NCI-H1092 treated with DMSO at 0.1 percent for 48 hours (cell line): ENCODE results near the gene CAV2.
A peak's percentile ranks its signal among the peaks of the same experiment; 100 is the strongest.

Experiments used
- DNase-seq: peaks from one replicate; lab custom pipeline; 2025; lab: John Stamatoyannopoulos, UW

Gene CAV2

DNA sequence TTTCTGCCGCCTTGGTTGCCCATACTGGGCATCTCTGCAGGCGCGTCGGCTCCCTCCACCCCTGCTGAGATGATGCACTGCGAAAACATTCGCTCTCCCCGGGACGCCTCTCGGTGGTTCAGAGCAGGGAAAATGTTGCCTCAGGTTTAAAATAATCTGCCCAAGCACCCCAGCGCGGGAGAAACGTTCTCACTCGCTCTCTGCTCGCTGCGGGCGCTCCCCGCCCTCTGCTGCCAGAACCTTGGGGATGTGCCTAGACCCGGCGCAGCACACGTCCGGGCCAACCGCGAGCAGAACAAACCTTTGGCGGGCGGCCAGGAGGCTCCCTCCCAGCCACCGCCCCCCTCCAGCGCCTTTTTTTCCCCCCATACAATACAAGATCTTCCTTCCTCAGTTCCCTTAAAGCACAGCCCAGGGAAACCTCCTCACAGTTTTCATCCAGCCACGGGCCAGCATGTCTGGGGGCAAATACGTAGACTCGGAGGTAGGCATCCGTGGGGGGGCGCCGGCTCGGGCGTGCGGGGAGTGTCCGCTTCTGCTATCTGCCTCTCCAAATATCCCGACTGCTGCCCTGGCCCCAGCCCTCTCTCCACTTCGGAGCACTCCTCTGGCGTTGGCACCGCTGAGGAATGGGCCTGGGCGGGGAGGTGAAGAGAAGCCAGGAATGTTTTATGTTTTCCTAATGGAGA, 25.2 kb downstream of the CAV2 start, which contains the start of gene CAV1:
Gene CAV1, plus strand, starts transcription at position 428 of the 689 bp plus-strand sequence. Its CDS starts 27 bp downstream, at position 455.
- DNase-seq, result peak; percentile 21

DNA sequence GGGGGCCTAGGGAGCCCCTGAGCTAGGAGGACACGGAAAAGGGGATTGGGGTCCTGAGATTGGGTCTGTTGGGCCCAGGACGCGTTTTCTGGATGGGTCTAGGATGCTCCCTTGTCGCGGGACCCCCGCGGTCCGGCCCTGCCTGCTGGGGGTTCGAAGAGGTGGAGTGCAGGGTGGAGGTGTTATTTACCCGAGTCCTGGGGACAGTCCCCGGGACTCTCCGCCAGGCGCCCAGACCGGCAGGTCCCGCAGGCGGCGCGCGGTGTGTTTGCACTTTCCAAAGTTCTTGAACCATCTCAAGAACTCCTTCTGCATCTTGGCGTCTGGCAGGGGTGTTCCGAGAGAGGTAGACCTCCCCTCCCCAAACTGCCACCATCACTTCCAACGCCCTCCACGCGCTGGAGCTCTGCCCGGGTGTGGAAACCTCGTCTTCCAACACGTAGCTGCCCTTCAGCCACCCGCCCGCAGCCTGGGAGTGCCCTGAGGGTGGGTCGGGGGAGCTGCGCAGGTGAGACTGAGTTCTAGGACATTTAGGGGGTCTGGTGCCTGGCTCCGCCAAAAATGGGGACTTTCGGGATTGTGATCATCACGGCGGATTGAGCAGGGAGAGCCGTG, 25.9 kb downstream of the CAV2 start:
- DNase-seq, result no peak

DNA sequence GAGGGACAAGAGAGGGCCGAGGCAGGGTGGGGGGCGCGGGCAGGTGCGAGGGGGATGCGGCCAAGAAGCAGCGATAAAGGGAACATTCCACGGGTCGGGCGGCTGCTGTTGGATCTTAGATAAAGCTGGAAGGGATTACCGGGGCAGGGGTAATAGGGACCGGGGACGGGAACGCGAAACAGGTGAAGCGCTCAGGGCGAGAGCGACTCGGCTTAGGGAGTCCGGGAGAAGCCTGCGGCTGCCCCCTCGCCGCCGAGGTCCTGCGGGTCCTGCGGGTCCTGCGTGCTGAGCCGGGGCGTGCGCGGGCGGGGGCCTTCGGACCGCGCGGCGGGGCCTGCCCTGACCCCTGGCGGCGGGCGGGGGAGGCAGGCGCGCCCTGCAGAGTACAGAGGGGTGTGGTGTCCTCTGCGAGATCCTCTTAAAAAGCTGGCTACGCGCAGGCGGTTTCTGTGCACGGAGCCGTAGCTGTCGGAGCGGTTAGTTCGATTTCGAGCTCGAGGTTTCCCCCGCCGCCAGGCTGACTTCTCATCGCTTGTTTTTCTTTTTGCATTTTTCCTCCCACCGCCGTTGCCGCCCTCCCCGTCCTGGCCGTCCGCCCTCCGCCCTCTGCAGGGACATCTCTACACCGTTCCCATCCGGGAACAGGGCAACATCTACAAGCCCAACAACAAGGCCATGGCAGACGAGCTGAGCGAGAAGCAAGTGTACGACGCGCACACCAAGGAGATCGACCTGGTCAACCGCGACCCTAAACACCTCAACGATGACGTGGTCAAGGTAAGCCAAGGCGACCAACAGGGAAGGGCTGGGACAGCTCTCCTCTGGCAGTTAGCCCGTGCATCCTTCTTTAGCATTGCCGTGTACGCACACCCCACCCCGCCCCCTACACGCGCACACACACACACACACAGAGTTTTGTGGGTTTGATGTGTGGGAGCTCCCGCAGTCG, 26.6 kb downstream of the CAV2 start:
- DNase-seq, result peak; percentile 53

DNA sequence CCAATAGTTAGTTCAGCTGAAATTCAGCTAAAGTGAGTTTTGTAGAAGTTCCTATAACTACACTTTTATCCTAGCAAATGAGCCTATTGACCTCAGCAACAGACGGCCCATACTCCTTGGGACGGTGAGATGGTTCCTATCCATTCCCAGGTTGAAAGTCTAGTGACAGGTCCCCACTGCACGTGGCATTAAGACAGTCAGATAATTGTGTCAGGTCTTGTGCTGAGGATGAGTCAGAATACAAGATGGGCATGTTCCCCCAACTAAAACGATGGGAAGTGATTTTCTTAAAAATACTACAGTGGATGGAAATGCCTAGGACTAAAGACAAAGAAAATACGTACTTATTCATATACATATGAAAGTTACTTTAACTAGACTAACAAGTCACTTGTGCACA, 27.4 kb downstream of the CAV2 start:
- no peak for DNase-seq

DNA sequence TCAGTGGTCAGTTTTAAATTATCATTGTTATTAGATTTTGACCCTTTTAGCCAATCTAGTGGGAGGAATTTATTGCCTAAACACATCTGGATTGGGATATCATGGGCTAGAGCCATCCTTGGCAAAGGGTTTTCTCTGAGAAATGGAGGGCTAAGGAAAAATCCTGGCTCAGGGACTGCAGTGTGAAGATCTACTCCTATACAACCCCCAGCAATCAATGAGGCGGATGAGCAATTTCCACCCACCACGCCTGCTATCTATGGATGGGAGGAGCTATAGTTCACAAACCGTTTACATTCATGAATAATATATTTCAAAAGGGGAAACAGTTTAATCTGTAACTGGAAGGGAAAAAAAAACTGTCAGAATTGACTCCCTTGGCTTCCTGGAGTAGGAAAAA, 28.0 kb downstream of the CAV2 start:
- DNase-seq, result no peak

DNA sequence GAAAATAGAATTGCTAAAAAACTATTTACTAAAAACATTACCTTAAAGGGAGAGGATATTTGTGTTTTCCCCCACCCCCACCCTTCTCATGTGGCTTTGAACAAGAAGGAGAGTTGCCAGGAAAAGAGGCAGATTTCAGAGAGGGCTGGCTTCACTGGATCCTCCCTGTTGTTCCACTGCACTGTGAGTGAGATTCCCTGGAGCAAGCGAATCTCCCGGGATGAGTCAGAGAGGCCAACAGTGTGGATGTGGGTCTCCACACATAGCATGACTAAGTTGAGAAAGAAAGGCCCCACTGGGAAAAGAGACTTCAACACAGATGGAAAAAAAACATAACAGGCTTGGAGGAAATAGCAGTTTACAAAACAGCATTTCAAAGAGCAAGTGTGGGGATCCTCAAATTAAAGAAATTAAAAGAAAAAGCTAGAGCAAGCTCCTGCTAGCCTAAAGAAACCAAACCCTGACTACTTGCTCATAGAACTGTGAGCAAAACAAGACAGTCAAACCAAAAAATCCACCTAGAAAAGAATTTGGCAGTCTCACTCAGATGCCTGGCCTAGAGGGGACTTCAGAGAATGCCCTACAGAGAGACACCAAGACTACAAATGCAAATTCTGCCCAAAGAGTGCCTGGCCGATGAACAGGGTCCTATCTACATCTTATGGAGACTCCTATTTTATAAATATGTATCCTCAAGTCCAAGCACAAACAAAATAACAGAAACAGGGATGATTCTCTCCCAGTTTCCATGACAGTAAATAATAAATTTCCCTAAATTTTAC, 28.7 kb downstream of the CAV2 start:
- DNase-seq, result no peak

DNA sequence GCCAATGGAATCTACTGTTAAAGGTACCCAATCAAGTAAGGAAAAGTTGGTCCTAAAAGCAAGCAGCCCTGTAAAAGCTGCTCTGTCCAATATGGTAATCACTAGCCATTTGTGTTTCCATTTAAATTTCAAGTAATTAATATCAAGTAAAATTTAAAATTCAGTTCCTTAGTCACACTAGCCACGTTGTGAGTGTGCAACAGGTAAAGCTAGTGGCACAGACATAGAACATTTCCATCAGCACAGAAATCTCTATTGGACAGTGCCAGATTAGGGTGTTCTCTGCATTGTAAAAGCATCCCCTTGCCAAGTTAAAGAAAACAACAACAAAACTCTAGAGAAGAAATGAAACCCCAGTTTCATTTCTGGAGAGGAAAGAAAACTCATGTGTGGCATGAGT, 29.7 kb downstream of the CAV2 start:
- DNase-seq, result no peak

DNA sequence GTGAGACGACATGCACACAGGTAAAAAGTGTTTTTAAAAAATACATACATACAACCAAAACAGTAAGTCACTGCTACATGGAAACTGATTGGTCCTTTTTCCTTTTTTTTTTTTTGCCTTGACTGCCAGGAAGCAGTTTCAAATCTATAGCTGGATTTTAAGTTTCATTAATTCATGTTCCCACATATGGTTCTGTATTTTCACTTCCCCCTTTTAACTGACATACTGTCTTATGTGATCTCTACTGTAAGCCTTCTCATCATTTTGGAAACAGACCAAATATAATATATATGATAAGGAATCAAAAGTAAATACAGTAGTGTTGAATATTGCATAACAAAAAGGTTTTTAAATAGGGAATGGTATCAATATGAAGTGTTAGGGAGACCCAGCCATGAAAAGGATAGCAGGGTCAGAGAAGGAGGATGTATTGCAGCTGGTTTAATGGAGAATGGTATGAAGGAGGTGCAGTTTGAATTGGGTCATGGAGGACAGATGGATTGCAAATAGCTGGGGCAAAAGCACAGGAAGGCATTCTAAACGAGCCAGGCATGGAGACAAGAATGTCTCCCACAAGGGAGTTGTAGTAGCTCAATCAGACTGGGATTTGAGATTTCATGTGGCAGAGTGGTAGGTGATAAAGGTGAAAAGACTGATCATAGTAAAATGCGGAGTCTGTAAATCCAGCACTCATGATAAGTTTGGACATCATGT, 30.7 kb downstream of the CAV2 start:
- no peak for DNase-seq

DNA sequence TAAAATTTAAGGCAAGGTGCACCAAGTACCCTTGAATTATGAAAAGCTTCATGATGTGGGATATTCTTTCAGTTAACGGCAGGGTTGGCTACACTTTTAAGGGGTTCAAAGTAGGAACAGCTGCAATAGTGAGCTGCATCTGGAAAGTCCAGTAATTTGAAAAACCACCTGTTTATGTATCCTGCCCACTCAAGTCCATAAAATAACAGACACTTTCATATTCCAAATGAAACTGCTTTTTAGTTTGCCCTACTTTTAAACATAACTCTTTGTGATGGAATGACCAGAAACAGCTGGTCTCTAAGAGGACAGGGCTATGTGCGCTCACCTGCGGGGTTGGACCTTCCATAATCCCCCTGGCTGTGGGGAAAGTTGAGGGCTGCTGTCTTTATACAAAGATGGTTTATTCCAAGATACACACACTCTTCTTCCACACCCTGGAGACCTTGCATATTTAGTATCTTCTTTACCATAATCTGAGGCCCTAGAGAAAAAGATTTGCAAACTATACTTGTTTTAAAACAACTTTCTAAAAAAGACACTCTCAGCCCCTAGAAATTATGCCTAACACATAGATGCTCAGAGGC, 32.7 kb downstream of the CAV2 start:
- DNase-seq, result no peak

DNA sequence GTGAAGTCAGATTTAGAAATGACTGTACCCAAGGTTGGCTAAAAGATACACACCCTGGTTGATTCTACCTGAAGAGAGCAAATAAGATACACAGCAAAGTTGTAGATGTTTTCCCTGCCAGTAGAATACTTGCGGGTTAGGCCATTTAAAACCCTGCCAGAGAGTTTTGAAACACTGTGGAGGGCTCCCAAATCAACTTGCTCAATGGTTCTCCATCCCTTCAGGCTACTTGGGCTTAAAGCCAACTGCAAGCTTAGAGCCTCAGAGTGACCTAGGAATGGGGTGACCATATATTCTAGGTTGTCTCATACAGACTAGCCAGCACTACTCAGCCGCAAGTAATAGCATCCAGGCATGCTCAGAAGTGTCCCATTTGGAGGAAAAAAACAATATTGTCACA, 35.3 kb downstream of the CAV2 start:
- DNase-seq, result no peak

DNA sequence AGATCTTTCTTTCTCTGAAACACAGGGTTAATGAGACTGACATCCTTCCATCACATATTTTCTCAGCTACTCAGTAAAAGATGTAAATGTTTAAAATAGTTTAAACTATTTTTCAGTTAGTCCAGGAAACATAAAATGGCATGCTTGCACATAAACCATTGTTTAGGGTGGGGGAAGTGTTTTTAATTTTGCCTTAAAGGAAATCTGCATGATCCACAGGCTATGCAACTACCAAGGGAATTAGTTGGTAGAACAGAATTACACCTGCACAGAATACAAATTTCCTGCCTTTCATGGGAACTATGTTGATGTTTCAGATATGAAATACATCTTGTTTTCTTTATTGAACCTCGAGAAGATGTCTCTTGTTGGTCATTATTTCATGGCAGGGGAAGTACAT, 35.9 kb downstream of the CAV2 start:
- DNase-seq, result no peak

DNA sequence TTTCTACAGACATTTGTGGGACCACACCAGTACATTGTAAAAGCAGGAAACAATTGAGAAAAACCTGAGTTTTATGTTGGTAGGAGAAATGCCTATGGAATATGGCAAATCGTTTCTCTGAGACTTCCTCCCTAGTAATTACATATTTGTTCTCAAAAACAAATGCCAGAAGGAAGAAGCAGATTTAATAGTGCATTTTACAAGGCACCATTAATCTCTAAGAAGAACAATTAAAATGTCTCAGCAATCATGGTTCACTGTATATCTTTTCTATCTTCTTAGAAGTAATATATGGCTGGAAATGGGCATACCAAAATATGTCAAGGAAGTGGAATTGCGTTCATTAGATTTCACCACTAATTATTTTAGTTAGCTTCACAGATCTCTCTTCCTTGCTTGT, 38.6 kb downstream of the CAV2 start:
- no peak for DNase-seq

DNA sequence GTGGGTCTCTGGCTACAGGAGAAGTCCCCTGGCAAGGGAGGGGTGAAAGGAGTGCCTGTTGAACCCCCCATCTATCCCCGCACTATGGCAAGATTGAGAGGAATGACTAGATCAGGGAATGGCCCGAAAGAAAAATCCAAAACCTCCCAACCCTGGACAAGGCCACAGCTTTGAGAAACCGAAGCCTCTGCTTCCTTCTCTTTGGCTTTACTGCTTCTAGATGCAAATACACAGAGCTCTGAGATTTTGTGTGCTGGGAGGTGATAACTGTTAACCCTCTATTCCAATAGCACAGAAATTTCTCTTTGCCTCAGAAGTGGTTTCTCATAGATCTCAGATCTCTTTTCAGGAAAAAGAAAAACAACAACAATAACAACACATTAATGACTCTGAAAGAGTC, 40.3 kb downstream of the CAV2 start:
- DNase-seq, result no peak

DNA sequence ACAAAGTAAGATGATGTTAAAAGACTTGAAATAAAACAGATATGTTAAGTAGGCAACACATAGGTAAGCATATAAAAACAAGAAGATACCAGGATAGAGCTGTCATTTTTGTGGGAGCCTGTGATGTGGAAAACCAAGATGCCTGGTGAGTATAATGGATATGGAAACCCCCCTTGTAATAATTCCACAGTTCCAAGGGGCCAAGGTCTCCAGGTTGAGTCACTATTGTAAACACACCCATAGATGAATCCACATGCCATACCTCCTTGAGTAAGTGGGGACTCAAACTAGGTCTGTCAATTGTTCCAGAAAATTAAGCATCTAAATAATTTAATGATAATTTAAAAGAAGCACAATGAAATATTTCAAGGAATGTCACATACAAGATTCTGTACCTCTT, 41.2 kb downstream of the CAV2 start:
- no peak for DNase-seq

DNA sequence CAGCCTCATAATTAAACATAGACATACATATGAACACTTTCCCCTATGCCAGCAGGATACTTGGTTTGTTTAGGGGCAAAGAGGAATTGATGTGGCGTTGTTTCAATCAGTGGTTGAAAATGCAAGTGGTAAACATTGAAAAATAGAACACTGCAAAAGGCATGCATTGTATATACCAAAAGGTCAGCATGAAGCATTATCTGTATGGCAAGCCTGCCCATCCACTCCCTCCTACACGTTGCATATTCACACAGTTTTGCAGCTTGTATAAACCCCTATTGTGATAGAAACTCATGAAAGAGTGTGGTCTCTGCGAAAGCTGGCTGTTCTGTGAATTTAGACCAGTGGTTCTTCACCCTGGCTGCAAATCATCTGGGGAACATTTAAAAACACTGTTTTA, 42.4 kb downstream of the CAV2 start:
- DNase-seq, result no peak

DNA sequence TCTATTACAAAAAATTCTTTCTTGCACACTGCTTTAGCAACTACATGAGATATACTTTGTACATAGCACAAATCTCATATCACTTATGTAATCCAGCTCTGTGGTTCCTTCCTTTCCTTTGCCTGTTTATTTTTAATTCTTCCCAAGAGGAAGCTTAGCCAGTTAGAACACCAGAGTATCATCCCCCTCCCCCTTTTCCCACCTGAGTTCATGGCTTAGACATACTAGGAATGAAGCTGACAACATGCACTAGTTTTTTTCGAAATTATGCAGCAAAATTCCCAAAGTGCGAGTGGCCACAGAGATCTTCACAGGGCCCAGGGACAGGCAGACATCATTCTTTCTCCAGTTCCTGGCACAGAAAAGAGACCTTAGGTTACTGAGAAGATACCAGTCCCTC, 43.1 kb downstream of the CAV2 start:
- DNase-seq, result no peak

DNA sequence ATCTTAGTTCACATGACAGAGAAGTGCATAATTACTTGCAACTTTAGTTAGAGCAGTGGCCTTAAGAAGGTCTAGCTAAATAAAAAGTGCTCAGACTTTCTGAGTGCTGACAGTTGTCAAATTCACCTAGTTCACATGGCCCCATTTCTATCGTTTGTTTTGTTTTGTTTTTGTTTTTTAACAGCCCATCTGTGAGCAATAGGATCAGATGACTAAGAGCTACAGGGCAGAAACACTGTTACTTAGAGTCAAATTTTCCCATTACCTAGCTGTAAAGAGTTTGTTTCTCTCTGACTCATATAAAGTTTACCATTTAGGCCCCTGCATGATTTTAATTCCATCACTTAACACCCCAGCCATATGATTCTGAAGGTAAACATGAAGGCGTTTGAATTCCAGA, 44.1 kb downstream of the CAV2 start:
- no peak for DNase-seq

DNA sequence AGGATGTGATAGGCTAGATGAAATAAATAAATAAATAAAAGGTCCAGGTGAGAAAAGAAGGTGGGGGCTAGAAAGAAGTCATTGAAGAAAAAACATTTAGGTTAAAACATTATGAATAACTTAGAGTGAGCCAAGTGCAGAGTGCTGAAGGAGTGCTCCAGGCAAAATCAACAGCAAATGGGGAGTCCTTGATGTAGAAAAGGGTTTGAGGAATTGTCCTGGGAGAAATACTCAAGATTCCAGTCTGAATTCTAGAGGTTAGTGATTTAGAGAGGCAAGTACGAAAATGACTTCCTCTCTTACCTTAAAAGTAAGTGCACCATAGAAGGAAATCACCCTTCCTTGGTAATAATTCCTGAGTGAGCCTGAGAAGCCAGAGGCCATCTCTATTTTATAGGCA, 44.9 kb downstream of the CAV2 start:
- DNase-seq, result no peak

DNA sequence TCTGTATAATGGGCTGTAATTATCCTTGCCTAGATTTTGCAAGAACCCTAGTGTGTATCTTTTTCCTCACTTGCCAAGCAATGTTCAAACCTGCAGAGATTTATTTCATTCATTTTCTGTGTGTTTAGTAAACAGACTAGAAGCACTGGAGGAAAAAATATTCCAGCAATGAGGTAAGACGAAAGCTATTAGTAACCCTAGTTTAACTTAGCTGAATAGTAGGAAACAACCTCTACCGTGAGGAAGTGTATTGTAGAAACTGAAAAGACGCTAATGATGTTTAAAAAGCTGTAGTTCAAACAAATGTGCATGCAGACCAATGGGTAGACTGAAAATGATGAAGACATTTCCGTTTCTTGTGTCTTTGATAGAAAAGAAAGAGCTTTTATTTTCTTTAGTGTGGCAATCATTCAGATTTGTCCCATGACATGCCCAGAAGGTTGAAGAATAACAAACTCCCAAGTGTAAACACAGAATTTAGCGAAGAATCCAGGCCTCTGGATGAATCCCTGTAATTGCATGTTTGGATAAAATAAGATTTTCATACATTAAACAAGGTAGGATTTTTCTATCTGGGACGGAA, 46.0 kb downstream of the CAV2 start:
- DNase-seq, result no peak

DNA sequence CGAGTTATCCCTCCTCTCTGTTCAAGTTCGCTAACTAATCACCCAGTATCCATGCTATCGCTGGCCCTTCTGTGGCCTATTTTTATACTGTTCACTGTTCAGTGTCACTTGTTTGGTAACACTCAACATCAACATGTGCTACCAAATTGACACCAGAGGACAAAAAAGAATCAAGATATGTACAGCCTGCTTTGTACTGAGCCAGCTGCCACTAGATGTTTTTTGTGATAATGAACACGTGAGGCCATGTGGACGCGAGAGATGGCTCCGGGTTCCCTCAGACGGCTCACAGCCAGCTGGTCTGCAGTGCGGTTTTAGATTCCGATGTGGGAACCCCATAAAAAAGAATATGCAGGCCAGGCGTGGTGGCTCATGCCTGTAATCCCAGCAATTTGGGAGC, 46.5 kb downstream of the CAV2 start:
- no peak for DNase-seq

DNA sequence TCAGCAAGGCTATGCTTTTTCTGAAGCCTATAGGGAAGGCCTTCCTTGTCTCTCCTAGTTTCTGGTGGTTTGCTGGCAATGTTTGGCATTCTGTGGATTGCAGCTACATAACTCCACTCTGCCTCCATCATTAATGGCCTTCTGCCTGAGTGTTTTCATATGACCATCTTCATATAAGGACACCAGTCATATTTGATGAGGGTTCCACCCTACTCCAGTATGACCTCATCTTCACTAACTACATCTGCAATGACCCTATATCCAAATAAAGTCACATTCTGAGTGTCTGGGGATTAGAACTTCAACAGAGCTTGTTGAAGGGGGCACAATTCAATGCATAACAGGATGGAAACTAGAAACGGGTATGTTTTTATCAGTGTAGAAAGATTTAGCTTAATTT, 47.4 kb downstream of the CAV2 start:
- no peak for DNase-seq
